ENCODE results near the gene SPATS1. TPM values are rescaled to one million over a fixed set of nuclear protein-coding genes. Genes with fewer than 3 reads are reported as not detected.
A peak's percentile ranks its signal among the peaks of the same experiment; 100 is the strongest.
"Not testable (repeated sequence)": the region's sequence is repeated elsewhere in the genome, so short reads cannot be mapped to it uniquely, and the experiment has no call there.

Gene SPATS1
- total and polyA plus RNA-seq, 3 donors from 2014 or later, result 10.7 to 51.7 (median 13.1) TPM

- 72 to 76% methylated on average over 8 of the region's 8 CpGs for WGBS, 2 donors
- Histone ChIP-seq H3K27ac (no peak overlapping the region), H3K27me3 (no peaks in the 10 kb centered on the region), H3K4me3 (no peak overlapping the region), H3K4me1 (peaks cover 14% of the 10 kb centered on the region), H3K36me3 (ENCODE audit: low read depth, missing control alignments) (no peaks in the 10 kb centered on the region), H3K9me3 (no peaks in the 10 kb centered on the region)
- DNase-seq, result no peak
- intact Hi-C loops (cut with DNase I; ENCODE audit: low total_unique reads), result no loop called here
- TF ChIP-seq, protein P1, sequence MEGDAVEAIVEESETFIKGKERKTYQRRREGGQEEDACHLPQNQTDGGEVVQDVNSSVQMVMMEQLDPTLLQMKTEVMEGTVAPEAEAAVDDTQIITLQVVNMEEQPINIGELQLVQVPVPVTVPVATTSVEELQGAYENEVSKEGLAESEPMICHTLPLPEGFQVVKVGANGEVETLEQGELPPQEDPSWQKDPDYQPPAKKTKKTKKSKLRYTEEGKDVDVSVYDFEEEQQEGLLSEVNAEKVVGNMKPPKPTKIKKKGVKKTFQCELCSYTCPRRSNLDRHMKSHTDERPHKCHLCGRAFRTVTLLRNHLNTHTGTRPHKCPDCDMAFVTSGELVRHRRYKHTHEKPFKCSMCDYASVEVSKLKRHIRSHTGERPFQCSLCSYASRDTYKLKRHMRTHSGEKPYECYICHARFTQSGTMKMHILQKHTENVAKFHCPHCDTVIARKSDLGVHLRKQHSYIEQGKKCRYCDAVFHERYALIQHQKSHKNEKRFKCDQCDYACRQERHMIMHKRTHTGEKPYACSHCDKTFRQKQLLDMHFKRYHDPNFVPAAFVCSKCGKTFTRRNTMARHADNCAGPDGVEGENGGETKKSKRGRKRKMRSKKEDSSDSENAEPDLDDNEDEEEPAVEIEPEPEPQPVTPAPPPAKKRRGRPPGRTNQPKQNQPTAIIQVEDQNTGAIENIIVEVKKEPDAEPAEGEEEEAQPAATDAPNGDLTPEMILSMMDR (IDR thresholded peaks at IDR 0.05), result no peak
- TF ChIP-seq POLR2A (IDR thresholded peaks at IDR 0.05), result no peak
Observed at GRCh38 chr6:44341095-44341890, 1.2 kb upstream of the SPATS1 start.

DNA sequence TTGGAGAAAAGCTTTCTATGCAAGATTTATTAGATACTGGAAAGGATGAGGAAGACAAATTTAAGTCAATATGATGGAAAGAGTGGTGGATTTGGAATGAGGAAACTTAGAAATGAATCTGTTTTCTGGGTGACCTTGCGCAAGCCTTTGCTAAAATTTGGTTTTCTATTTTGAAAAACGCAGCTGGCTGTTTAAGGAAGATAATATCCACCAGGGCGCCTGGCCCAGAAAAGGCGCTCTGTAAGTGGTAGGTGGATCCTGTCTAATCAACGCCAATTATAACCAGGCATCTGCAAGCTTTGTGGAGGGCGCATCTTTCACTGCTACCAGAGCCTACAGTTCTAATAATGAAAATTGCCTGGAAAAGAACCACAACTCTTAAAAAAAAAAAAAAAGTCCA lies 398 bp upstream of the SPATS1 start:
- TF ChIP-seq, protein P1 (IDR thresholded peaks at IDR 0.05), result no peak
- TF ChIP-seq POLR2A (IDR thresholded peaks at IDR 0.05), result no peak
- Histone ChIP-seq H3K4me1 (peaks cover 14% of the 10 kb centered on the region), H3K4me3 (peak overlapping the region; percentile 29 to 41), H3K27ac (no peak overlapping the region), H3K27me3 (no peaks in the 10 kb centered on the region), H3K9me3 (no peaks in the 10 kb centered on the region), H3K36me3 (ENCODE audit: low read depth, missing control alignments) (no peaks in the 10 kb centered on the region)
- intact Hi-C loops (cut with DNase I; ENCODE audit: low total_unique reads), result no loop called here
- DNase-seq, result peak; percentile 20
- 14 to 28% methylated on average over 6 of the region's 6 CpGs for WGBS, 2 donors

GRCh38 chr6:44346818-44347217 lies 4.4 kb downstream of the SPATS1 start:
- H3K36me3 ChIP-seq (ENCODE audit: low read depth, missing control alignments); H3K27ac ChIP-seq; intact Hi-C loops (cut with DNase I; ENCODE audit: low total_unique reads); H3K4me1 ChIP-seq; H3K4me3 ChIP-seq; H3K9me3 ChIP-seq; H3K27me3 ChIP-seq; DNase-seq: not testable (repeated sequence)
- WGBS, 2 donors, result 79 to 86% methylated on average over 4 of the region's 4 CpGs

DNA sequence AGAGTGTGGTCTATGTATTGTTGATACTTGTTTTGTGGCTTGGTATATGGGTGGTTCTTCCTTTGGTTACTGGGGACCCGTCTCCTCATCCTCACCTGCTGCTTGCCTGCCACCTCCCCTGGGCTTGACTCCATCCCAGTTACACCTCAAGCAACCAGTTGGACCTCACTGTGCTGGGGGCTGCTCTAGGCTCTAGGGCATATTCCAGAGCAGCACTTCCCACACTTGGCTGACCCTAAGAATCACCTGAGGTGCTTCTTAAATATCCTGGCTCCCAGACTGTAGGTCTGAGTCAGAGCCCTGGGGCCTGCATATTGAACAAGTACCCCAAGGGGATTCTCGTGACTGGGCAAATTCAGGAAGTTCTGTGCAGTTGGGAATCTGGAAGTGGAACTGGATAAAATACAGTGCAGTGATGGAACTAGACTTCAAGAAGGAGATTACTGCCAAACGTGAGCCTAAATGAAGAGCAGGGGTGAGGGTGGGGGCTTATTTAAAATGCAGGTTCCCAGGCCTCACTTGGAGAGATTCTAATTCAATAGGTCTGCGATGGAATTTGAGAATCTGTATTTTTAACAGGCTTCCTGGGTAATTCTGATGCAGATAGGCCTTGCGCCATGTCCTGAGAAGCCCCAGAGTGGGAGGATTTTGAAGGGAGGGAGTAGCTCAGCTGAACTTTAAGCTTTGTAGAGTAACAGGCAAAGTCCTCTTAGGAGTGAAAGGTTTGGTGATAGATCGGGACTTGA lies 7.6 kb downstream of the SPATS1 start:
- TF ChIP-seq POLR2A (IDR thresholded peaks at IDR 0.05), result no peak
- TF ChIP-seq, protein P1 (IDR thresholded peaks at IDR 0.05), result no peak
- Histone ChIP-seq H3K9me3 (no peaks in the 10 kb centered on the region), H3K4me1 (no peaks in the 10 kb centered on the region), H3K36me3 (ENCODE audit: low read depth, missing control alignments) (no peaks in the 10 kb centered on the region), H3K27me3 (no peaks in the 10 kb centered on the region), H3K4me3 (no peak overlapping the region), H3K27ac (no peak overlapping the region)
- 77 to 78% methylated on average over 6 of the region's 6 CpGs for whole genome bisulfite sequencing, 2 donors
- intact Hi-C loops (cut with DNase I; ENCODE audit: low total_unique reads), result no loop called here
- no peak for DNase-seq

- H3K4me3 ChIP-seq; H3K36me3 ChIP-seq (ENCODE audit: low read depth, missing control alignments); DNase-seq; H3K9me3 ChIP-seq; intact Hi-C loops (cut with DNase I; ENCODE audit: low total_unique reads); H3K27ac ChIP-seq; H3K4me1 ChIP-seq; H3K27me3 ChIP-seq: not testable (repeated sequence)
- 79 to 88% methylated on average over 4 of the region's 4 CpGs for WGBS, 2 donors
Observed at GRCh38 chr6:44350650-44350994, 8.2 kb downstream of the SPATS1 start.
